GM19035 (cell line): ENCODE measurements around the gene TRAF4.
"Not testable (repeated sequence)": the region's sequence is repeated elsewhere in the genome, so short reads cannot be mapped to it uniquely, and the experiment has no call there.

Experiments
- ATAC-seq: cut with Tn5 transposase; IDR thresholded peaks from one replicate; pipeline ENCODE4 v1.9.1; 2021; ENCODE audit not compliant: unreplicated experiment

Gene TRAF4

GRCh38 chr17:28773736-28774135, 29.9 kb downstream of the TRAF4 start:
- ATAC-seq = no peak

DNA sequence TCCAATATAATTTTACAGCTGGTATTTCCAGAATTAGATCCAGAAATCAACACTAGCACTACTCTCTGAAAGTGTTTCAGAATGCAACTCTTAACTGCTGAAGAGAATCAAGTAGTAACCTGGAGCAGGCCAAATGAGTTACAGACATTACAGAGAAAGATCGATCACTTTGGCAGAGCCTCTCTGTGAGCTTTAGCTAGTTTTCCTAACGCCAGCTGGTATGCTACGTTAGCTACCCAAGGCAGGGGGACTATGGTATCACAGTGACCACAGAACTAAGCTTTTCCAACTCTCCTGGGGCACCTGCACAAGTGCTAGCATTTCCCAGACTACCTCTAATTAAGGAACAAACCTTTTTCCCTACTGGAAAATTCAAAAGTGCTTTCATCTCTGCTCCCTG, 30.4 kb downstream of the TRAF4 start:
- ATAC-seq = no peak

- no peak for ATAC-seq
Observed at GRCh38 chr17:28777178-28777577, 33.4 kb downstream of the TRAF4 start.

- not testable (repeated sequence) for ATAC-seq
Observed at GRCh38 chr17:28779601-28780000, 35.8 kb downstream of the TRAF4 start.

DNA sequence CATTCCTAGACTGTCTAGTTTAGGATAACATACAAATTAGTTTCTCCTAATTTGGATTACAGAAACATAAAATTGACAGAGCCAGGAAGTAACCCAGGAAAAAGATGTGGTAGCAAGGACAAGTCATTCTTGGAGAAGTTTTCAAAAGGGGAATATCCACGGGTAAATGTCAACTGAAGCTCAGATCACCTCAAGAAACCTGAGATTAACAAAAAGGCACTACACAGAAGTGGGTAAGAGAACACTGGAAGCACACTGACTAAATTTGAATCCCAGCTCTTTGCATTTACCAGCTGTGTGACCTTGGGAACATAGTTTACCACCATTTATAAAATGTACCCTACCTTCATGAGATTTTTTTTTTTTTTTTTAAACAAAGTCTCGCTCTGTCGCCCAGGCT, 39.4 kb downstream of the TRAF4 start:
- ATAC-seq = no peak

GRCh38 chr17:28788100-28788499, 44.3 kb downstream of the TRAF4 start:
- no peak for ATAC-seq

DNA sequence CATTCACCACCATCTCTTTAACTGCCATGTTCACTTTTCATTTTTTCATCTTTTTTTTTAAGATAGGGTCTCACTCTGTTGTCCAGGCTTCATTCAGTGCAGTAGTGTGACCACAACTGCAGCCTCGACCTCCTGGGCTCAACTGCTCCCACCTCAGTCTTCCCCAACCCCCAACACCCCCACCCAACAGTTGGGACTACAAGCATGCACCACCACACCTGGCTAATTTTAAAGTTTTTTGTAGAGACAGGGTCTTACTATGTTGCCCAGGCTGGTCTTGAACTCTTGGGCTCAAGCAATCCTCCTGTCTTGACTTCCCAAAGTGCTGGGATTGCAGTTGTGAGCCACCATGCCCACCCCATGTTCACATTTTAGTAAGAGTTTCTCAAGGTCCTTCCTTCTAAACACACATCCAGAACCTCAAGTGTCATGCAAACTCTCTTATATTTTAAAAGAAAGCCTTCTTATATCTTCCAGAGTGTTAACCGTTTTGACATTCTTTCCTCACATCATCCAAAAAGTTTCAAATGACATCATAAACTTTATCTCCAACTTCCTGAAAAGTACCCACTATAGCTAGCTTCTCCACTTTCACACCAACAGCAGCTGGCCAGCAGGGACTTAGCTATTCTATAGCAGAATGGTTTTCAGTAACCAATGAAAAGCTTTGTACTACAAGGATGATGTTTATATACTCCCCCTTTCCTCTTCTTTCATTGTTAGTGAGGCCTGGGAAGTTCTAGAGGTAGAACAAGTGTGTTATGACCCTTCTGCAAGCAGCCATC, 49.3 kb downstream of the TRAF4 start:
- no peak for ATAC-seq

DNA sequence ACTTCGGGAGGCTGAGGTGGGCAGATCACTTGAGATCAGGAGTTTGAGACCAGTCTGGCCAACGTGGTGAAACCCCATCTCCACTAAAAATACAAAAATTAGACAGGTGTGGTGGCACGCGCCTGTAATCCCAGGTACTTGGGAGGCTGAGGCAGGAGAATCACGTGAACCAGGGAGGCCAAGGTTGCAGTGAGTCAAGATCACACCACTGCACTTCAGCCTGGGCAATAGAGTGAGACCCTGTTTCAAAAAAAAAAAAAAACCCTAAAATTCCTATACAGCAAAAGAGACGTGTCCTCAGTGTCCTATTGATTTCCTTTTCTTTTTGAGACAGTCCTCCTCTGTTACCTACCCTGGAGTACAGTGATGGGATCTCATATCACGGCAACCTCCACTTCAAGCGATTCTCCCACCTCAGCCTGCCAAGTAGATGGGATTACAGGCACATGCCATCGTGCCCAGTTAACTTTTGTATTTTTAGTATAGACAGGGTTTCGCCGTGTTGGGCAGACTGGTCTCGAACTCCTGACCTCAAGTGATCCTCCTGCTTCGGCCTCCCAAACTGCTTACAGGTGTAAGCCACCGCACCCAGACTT, 51.1 kb downstream of the TRAF4 start:
- not testable (repeated sequence) for ATAC-seq

DNA sequence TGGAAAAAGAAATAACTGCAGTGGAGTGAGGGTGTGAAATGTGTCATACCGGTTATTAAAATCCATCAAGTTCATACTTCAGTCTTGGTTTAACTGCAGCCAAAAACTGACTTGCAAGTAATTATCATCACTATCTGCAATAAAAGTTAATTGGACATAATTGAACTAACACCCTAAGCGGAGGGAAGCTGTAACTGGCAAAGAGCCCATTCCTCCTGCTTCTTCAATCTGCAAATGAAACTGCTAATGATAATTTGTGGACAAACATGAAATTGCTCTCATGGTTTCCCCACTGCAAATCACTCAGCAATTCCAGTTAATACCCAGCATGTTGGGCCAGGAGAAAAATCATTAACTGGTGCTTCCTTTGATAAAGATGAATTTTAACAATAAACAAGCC, 52.3 kb downstream of the TRAF4 start:
- no peak for ATAC-seq
